HG03196 (cell line): ENCODE data around the gene PARD3.
A peak's percentile ranks its signal among the peaks of the same experiment; 100 is the strongest.
"Not testable (repeated sequence)": the region's sequence is repeated elsewhere in the genome, so short reads cannot be mapped to it uniquely, and the experiment has no call there.

Experiments
- ATAC-seq: cut with Tn5 transposase; IDR thresholded peaks from one replicate; pipeline ENCODE4 v1.9.1; 2021; ENCODE audit not compliant: unreplicated experiment

The PARD3 gene

DNA sequence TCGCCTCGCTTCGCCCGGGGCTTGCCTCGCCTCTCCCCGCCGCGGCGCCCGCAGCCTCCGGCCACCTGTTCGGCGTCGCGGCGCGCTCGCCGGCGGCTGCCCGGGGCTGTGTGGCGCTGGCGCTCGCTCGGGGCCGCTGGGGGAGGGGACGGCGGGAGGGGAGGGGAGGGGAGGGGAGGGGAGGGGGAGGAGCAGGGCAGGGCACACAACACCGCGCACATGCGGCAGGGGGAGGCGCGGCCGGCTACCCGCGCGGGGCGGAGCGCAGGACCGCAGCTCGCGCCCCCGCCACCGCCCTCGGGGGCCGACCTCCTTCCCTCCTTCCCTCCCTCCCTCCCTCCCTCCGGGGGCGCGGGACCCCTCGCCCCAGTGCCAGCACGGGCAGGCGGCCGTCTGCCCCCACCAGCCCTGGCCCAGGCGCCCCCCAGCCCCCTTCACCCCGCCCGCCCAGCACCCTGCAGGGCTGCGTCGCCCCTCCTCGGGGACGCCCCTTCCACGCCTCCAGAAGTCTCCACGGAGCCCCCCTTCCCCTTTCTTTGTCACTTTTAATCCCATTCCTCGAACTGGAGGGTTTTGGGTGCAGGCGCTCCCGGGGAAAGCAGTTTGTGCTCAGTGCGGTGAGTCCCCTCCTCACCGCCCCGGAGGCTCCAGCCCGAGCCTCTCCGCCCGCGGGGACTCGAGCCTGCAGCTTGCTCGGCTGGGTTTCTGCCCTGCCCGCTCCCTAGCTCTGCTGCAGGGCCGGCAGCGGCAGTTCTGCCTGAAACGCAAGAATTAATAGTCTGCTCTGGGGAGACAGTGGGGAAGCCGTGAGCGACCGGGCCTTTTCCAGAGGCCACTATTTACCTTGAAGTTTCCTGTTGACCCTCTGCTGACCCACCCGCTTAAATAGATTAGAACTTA lies at the start of gene PARD3:
TSS of gene PARD3 (minus strand) at position 112 of the 900 bp plus-strand sequence. CDS start 301 bp downstream, outside the sequence.
- ATAC-seq = no peak

DNA sequence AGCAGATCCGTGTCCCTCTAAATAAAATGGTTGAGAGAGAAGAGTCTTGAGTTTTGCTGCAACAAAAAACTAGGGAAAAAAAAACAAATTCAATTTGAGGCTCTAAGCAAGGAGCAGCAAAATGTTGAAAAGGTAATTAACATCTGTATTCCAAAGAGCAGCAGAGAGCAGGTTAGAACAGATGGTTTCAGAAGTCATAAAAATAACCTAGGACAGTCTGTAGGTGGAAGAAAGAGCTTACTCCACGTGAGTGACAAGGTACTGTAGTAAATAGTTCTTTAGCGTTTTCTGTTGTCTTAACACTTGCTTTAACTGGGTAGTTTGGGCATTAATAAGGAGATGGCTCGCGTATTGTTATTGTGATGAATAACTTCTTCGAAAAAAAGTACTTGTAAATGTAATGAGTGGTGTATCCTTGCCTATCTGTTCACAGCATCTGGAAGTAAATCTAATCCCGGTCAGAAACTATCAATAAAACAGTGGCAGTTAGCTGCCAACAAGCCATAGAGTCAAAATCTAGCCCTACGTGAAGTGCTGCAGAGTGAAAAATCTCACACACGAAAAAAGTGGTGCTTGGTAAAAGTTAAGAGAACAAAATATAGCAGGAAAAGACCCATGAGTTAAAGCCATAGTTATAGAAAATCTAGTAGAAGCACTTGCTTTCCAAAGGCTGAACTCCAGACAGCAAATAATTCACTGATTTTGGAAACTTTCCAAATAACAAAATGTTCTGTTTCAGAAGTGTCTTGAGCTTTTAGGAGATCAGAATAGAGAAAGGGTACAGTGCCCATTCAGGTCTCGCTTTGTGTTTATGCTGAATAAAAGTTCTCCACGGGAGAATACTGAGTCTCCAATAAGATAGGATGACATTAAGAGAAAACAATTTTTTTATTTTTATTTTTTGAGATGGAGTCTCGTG lies 49.3 kb upstream of the PARD3 start:
- ATAC-seq = no peak

- no peak for ATAC-seq
Measured at GRCh38 chr10:34862892-34863291, 47.8 kb upstream of the PARD3 start.

DNA sequence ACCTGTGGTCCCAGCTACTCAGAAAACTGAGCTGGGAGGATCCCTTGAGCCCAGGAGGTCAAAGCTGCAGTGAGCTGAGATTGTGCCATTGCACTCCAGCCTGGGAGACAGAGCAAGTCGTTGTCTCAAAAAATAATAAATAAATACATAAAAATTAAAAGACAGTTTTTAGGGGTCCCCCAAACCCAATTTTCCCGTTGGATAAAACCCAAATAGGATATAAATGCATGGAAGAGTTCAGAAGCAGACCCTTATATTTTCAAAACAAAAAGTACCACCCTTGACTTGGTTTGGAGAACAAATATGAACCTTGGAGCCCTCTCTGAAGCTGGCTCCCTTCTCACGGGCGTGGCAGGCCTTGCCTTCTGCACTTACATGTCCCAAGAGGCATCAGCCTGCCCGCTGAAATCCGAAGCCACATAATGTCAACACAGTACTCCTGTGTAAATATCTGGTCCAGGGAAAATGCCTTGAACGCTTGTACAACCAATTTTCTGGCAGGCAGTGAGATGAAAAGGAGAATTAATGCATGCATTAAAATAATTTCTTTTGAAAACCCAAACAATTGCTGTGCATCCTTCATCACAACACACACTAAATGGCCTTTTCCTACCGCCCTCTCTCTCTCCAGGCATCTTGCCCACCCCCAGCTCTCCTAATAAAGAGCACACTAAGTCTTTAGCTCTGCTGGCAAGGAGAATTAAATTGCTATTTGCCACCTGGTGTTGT lies 46.4 kb upstream of the PARD3 start:
- ATAC-seq = no peak

- ATAC-seq = no peak
Measured at GRCh38 chr10:34859170-34859569, 44.1 kb upstream of the PARD3 start.

GRCh38 chr10:34858003-34858402 lies 42.9 kb upstream of the PARD3 start:
- no peak for ATAC-seq

DNA sequence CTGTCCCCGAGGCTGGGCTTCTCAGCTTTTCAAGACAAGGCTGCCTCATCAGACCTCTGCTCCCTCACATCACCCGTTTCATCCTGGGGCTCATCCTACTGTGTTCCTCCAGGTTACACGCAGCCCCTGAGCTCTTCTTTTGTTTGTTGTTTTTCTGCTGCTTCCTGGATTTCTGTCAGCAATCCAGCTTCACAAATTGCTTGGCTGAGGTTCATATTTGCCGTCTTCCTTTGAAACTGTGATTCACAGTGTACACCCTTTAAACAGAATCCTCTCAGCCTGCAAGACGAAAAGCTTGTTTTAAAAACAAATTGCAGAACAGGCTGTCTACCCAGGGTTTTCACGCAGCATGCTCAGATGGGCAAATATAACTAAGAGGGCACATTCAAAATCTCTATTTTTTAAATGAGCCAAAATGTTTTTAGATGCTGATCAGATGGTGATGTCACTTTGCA lies 39.1 kb upstream of the PARD3 start:
- no peak for ATAC-seq

- no peak for ATAC-seq
Measured at GRCh38 chr10:34853357-34853756, 38.3 kb upstream of the PARD3 start.

GRCh38 chr10:34850558-34850957 lies 35.5 kb upstream of the PARD3 start:
- ATAC-seq = no peak

DNA sequence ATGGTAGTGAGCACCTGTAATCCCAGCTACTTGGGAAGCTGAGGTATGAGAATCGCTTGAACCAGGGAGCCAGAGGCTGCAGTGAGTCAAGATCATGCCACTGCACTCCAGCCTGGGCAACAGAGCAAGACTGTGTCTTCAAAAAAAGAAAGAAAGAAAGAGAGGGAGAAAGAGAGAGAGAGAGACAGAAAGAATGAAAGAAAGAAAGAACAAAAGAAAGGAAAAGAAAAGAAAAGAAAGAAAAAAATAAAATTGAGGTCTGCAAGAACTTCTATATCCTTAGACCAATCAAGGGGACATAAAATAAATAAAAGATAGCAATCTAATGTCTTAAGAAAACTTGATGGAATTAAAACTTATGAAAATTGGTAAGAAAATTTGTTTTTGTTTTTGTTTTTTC lies 34.9 kb upstream of the PARD3 start:
- ATAC-seq = no peak

GRCh38 chr10:34845070-34845469 lies 30.0 kb upstream of the PARD3 start:
- ATAC-seq = no peak

- no peak for ATAC-seq
Measured at GRCh38 chr10:34844448-34844847, 29.4 kb upstream of the PARD3 start.

GRCh38 chr10:34843470-34843869 lies 28.4 kb upstream of the PARD3 start:
- not testable (repeated sequence) for ATAC-seq

DNA sequence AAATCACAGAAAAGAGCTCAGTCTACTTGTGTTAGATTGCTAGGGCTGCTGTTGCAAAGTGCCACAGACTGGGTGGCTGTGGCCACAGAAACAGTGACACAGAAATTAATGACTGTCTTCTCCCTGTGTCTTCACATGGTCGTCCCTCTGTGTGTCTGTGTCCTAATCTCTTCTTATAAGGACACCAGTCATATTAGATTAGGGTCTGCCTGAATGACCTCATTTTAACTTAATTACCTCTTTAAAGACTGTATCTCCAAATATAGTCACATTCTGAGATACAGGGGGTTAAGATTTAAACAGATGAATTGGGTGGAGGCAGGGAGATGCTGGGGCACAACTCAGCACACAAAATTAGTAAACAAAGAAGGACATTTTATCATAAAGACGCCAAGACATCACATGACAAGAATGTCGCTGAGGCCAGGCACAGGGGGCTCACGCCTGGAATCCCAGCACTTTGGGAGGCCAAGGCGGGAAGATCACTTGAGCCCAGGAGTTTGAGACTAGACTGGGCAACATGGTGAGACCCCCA lies 23.3 kb upstream of the PARD3 start:
- ATAC-seq = no peak

GRCh38 chr10:34835908-34836508 lies 20.9 kb upstream of the PARD3 start:
- ATAC-seq = peak; percentile 80

GRCh38 chr10:34834274-34834673 lies 19.2 kb upstream of the PARD3 start:
- ATAC-seq = no peak

DNA sequence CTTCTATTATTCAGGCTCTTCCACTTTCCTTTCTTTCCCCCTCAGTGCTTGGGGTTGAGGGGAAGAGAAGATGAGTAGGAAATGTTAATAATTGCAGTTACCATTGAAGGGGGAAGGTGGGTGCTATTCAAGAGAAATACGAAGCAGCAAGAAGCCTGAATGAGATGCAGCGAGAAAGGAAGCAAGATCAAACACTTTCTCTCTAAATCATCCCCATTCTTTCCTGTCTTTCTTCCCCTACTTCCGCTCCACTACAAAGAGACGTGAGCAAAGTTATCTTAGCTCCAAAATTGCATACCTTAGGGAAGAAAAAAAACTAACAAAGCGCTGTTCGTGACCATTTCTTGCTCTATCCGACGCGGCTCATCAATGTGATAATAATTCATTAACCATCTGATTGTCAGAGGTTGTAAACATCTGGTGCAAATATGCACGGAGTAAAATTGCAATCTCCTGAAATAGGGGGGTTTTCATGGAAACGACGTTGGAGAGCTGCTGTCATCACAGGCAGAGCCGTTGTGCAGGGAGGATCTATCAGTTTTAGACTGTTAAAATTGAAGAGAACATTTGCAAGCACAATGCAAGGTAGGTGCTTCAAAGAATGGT lies 15.2 kb upstream of the PARD3 start:
- ATAC-seq = no peak

DNA sequence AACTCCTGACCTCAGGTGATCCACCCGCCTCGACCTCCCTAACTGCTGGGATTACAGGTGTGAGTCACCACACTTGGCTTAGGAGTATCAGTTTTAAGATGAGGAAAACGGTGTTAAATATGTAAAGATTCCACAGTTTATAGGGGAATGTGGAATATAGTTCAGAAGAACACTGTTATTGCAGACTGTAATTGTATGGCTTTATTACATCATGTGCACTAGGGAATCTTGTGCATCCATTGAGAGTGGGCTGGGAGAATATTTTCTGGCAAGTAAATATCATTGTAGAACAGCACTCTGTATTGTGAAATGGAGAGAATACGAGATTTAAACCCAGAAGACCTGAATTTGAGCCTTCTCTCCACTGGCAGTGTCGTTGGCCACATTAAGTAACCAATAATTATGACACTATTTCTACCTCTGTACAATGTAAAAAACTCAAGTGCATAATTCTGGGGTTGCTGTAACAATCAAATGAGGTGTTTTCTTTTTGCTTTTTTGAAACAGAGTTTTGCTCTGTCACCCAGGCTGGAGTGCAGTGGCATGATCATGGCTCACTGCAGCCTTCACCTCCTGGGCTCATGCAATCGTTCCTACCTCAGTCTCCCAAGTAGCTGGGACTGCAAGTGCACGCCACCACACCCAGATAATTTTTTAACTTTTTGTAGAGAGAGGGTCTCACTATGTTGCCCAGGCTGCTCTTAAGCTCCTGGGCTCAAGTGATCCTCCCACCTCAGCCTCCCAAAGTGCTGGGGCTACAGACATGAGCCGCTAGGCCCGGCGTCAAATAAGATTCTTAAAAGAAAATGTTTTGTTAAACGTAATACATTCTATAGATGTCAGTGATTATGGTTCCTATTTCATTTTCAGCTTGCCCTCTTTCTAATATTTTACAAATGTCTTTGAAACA lies 12.0 kb upstream of the PARD3 start:
- ATAC-seq = no peak

DNA sequence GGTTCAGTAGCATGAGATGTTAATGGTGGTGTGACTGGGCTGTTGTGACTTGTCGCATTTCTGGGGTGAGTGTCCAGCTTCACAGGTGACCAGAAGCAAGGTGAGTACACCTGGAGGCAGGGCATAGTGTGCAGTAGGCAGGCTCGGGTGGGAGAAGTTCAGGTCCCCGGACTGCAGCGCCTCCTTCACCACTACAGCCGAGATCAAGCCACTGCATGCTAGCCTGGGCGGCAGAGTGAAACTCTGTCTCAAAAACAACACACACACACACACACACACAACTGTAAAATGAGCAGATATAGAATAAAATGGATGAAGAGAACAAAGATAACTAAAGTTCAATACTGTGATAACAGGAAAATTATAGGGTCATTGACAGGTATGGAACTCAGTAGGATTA lies 11.1 kb upstream of the PARD3 start:
- ATAC-seq = no peak
